Retinal pigment epithelial cell (primary cell): ENCODE measurements around the gene ARHGAP31.
A peak's percentile ranks its signal among the peaks of the same experiment; 100 is the strongest.

Experiments
- DNase-seq: peaks from one replicate; pipeline ENCODE4 v3.0.0-alpha.2; 2010; ENCODE audit warnings: low read depth
- H3K4me3 ChIP-seq: 2 replicates; pipeline ENCODE4 v1.5.1; 2011; ENCODE audit warnings: mild to moderate bottlenecking, low read length, control low read depth, moderate library complexity
- CTCF ChIP-seq: conservative IDR thresholded peaks from 2 replicates; pipeline ENCODE4 v1.5.1; 2011; ENCODE audit warnings: low read depth, low read length, control low read depth, inconsistent platforms

Gene ARHGAP31

GRCh38 chr3:119409844-119410243 is 115.7 kb downstream of the ARHGAP31 start:
- H3K4me3 ChIP-seq, result no peak overlapping the region
- no peak for TF ChIP-seq CTCF
- DNase-seq, result no peak

- no peak overlapping the region for H3K4me3 ChIP-seq
- no peak for DNase-seq
- TF ChIP-seq CTCF, result no peak
Observed at GRCh38 chr3:119413603-119414280, 119.6 kb downstream of the ARHGAP31 start.

GRCh38 chr3:119416873-119417272 is 122.7 kb downstream of the ARHGAP31 start:
- H3K4me3 ChIP-seq, result no peak overlapping the region
- no peak for TF ChIP-seq CTCF
- no peak for DNase-seq

- TF ChIP-seq CTCF, result no peak
- DNase-seq, result no peak
- no peak overlapping the region for H3K4me3 ChIP-seq
Observed at GRCh38 chr3:119417771-119418512, 123.8 kb downstream of the ARHGAP31 start.

- TF ChIP-seq CTCF, result no peak
- no peak overlapping the region for H3K4me3 ChIP-seq
Observed at GRCh38 chr3:119418641-119419040, 124.5 kb downstream of the ARHGAP31 start.

GRCh38 chr3:119420196-119420595 is 126.0 kb downstream of the ARHGAP31 start:
- H3K4me3 ChIP-seq, result no peak overlapping the region
- DNase-seq, result no peak

More at GRCh38 chr3:119418641-119419040, 124.5 kb downstream of the ARHGAP31 start:
- DNase-seq, result no peak

More at GRCh38 chr3:119420196-119420595, 126.0 kb downstream of the ARHGAP31 start:
- TF ChIP-seq CTCF, result peak; percentile 37
